ENCODE measurements around the gene RPN2.

Gene RPN2

GRCh38 chr20:37243076-37243936 lies 64.2 kb downstream of the RPN2 start:
- DNase-seq (ENCODE audit: low spot score): no peak

- no peak for DNase-seq (ENCODE audit: low spot score)
These were observed 64.9 kb downstream of the RPN2 start for GRCh38 chr20:37243937-37244571.

GRCh38 chr20:37244572-37244957 lies 65.4 kb downstream of the RPN2 start:
- no peak for DNase-seq (ENCODE audit: low spot score)

GRCh38 chr20:37245216-37246150 lies 66.4 kb downstream of the RPN2 start:
- DNase-seq (ENCODE audit: low spot score): no peak

- DNase-seq (ENCODE audit: low spot score): no peak
These were observed 67.6 kb downstream of the RPN2 start for GRCh38 chr20:37246736-37247135.

- DNase-seq (ENCODE audit: low spot score): no peak
These were observed 68.4 kb downstream of the RPN2 start for GRCh38 chr20:37247547-37247946.

- no peak for DNase-seq (ENCODE audit: low spot score)
These were observed 70.2 kb downstream of the RPN2 start for GRCh38 chr20:37249304-37249703.

GRCh38 chr20:37251825-37252477 lies 72.8 kb downstream of the RPN2 start:
- DNase-seq (ENCODE audit: low spot score): no peak

GRCh38 chr20:37253087-37253486 lies 74.0 kb downstream of the RPN2 start:
- no peak for DNase-seq (ENCODE audit: low spot score)

- no peak for DNase-seq (ENCODE audit: low spot score)
These were observed 75.2 kb downstream of the RPN2 start for GRCh38 chr20:37254114-37254878.

GRCh38 chr20:37256286-37256685 lies 77.2 kb downstream of the RPN2 start:
- no peak for DNase-seq (ENCODE audit: low spot score)

- no peak for DNase-seq (ENCODE audit: low spot score)
These were observed 78.4 kb downstream of the RPN2 start for GRCh38 chr20:37257530-37257929.

GRCh38 chr20:37257988-37258387 lies 78.9 kb downstream of the RPN2 start:
- no peak for DNase-seq (ENCODE audit: low spot score)

GRCh38 chr20:37259031-37259430 lies 79.9 kb downstream of the RPN2 start:
- no peak for DNase-seq (ENCODE audit: low spot score)

GRCh38 chr20:37259865-37260264 lies 80.7 kb downstream of the RPN2 start:
- DNase-seq (ENCODE audit: low spot score): no peak

GRCh38 chr20:37260923-37261322 lies 81.8 kb downstream of the RPN2 start:
- DNase-seq (ENCODE audit: low spot score): no peak

- no peak for DNase-seq (ENCODE audit: low spot score)
These were observed 82.6 kb downstream of the RPN2 start, which contains the start of gene GHRH for GRCh38 chr20:37261714-37262113. TSS of gene GHRH (minus strand) at chr20:37261814. CDS start at chr20:37256889, 4,925 bp downstream.

- no peak for DNase-seq (ENCODE audit: low spot score)
These were observed 83.4 kb downstream of the RPN2 start for GRCh38 chr20:37262505-37262904.

- DNase-seq (ENCODE audit: low spot score): no peak
These were observed 84.6 kb downstream of the RPN2 start for GRCh38 chr20:37263686-37264085.

- no peak for DNase-seq (ENCODE audit: low spot score)
These were observed 86.0 kb downstream of the RPN2 start for GRCh38 chr20:37265152-37265551.

Data from left forelimb (tissue), 1 donor.